ENCODE results near the gene POLD2. TPM values are rescaled to one million over a fixed set of nuclear protein-coding genes. Genes with fewer than 3 reads are reported as not detected.

The POLD2 gene
- total and polyA plus RNA-seq, 2 donors (not counting 3 experiments of a cell fraction or from before 2014, with no cell fraction given) = 96.5 to 122 TPM

DNA sequence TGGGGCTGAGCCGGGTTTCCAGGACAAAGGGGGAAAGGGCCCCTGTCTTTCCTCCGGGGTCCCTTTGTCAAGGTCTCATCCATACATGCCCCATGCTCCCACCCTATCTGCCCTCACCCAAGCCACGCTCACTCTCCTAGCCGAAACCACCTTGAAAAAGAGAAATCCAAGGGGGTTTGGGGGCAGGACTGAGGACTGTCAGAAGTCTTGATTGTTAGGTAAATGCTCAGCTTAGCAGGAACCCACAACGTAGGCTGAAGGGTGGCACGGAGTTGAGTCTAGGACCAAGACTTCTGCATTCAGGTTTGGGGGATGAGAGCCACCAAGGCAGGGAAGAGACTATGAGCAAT lies 57.3 kb downstream of the POLD2 start:
- Histone ChIP-seq H3K36me3 (ENCODE audit: control insufficient read depth in 2 of 2, extremely low read depth in 1 of 2, insufficient read depth in 2 of 2, low read length in 2 of 2) (peaks cover 0 to 2% of the 10 kb centered on the region in 2 experiments), H2AFZ (ENCODE audit: low read depth, low read length) (no peak overlapping the region), H3K79me2 (ENCODE audit: control insufficient read depth, insufficient read depth, low read length) (no peaks in the 10 kb centered on the region), H3K4me1 (ENCODE audit: control insufficient read depth, extremely low read depth, insufficient read depth, low read length) (no peaks in the 10 kb centered on the region), H4K20me1 (replicated peaks; ENCODE audit: control insufficient read depth, extremely low read depth, insufficient read depth, low read length) (no peaks in the 10 kb centered on the region), H3K9ac (replicated peaks; ENCODE audit: extremely low read depth, insufficient read depth, low read length) (no peak overlapping the region), H3K9me1 (replicated peaks; ENCODE audit: control insufficient read depth, extremely low read depth, insufficient read depth, low read length) (no peaks in the 10 kb centered on the region), H3K27me3 (ENCODE audit: control insufficient read depth in 2 of 2, insufficient read depth in 2 of 2, low read length in 2 of 2) (peaks cover 2 to 13% of the 10 kb centered on the region in 2 experiments), H3K27ac (ENCODE audit: insufficient read depth, low read depth, low read length) (no peak overlapping the region), H3K4me3 (replicated peaks in 1 of 3; ENCODE audit: insufficient read depth in 1 of 3, low read depth in 1 of 3, low read length in 3 of 3) (no peak overlapping the region), H3K4me2 (ENCODE audit: insufficient read depth, low read length) (no peak overlapping the region), H3K9me3 (replicated peaks; ENCODE audit: control insufficient read depth, insufficient read depth, low read length) (no peaks in the 10 kb centered on the region)
- CTCF ChIA-PET = interaction anchor here (1.0 to 1.6 kb wide), 4 partner anchors 8 to 46 kb away, joined by 3 read pairs; no protein-coding TSS in a partner anchor
- FAIRE-seq (no peak), DNase-seq (ENCODE audit: low read depth, low spot score) (no peak)
- dilution Hi-C loops (cut with MboI; ENCODE audit: extremely low pct_ligation_motif_present, low sequenced_read_pairs) (no loop called here), intact Hi-C loops (cut with micrococcal nuclease) (no loop called here)
- POLR2A ChIA-PET = no interaction called here
- no TSS peak for BruUV-seq (replicated peaks)
- TF ChIP-seq FOS (IDR thresholded peaks at IDR 0.05; ENCODE audit: borderline replicate concordance, insufficient read depth, low read length) (no peak), MYC (IDR thresholded peaks at IDR 0.05; ENCODE audit: low read depth, low read length) (no peak)
- TF ChIP-seq, protein P1, sequence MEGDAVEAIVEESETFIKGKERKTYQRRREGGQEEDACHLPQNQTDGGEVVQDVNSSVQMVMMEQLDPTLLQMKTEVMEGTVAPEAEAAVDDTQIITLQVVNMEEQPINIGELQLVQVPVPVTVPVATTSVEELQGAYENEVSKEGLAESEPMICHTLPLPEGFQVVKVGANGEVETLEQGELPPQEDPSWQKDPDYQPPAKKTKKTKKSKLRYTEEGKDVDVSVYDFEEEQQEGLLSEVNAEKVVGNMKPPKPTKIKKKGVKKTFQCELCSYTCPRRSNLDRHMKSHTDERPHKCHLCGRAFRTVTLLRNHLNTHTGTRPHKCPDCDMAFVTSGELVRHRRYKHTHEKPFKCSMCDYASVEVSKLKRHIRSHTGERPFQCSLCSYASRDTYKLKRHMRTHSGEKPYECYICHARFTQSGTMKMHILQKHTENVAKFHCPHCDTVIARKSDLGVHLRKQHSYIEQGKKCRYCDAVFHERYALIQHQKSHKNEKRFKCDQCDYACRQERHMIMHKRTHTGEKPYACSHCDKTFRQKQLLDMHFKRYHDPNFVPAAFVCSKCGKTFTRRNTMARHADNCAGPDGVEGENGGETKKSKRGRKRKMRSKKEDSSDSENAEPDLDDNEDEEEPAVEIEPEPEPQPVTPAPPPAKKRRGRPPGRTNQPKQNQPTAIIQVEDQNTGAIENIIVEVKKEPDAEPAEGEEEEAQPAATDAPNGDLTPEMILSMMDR (IDR thresholded peaks at IDR 0.05; ENCODE audit: extremely low read depth in 1 of 2, insufficient read depth in 1 of 2, low read depth in 1 of 2, low read length in 2 of 2) = no peak

DNA sequence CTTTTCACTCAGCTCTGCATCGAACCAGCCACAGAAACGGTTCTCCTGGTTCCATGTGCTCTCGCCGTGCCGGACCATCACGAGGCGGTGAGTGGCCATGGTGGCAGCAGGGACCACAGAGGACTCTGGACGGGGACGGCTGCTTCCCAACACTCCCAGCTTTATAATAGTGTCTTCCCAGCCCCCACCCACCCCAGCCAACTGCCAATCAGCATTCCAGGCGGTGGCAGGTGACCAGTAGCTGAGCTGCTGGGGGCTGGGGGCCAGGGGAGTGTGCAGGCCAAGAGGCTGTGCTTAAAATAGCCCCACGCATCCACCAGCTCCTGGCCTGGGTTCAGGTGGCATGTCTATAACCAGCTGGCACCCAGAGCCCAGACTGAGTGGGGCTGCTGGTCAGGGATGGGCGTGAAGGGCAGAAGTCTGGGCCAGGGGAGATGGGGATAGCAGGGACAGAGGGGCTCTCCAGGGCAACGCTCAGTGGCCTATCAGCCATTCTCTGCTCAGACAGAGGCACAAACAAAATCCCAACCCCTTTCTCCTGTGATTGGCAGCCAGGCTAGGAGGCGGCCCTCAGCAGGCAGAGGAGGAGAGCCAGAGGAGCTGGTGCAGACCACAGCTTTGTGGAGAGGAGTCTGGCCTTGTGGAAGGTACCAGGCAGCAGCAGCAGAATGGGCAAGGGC lies 57.8 kb downstream of the POLD2 start, which contains the start of gene PGAM2:
Gene PGAM2 (minus strand): TSS at position 137 of the 680 bp plus-strand sequence. CDS start 38 bp downstream, at position 99.
- Histone ChIP-seq H3K27ac (ENCODE audit: insufficient read depth, low read depth, low read length) (no peak within 1 kb of the TSS), H4K20me1 (replicated peaks; ENCODE audit: control insufficient read depth, extremely low read depth, insufficient read depth, low read length) (no peaks in the 10 kb centered on the region)
- dilution Hi-C loops (cut with MboI; ENCODE audit: extremely low pct_ligation_motif_present, low sequenced_read_pairs) = no loop called here

More for the DNA sequence above, 57.8 kb downstream of the POLD2 start, which contains the start of gene PGAM2:
- FAIRE-seq (peak; percentile 24), DNase-seq (ENCODE audit: low read depth, low spot score) (no peak)
- peaks cover 0 to 8% of the 10 kb centered on the region in 2 experiments for H3K36me3 ChIP-seq (ENCODE audit: control insufficient read depth in 2 of 2, extremely low read depth in 1 of 2, insufficient read depth in 2 of 2, low read length in 2 of 2)
- no peaks in the 10 kb centered on the region for H3K4me1 ChIP-seq (ENCODE audit: control insufficient read depth, extremely low read depth, insufficient read depth, low read length)
- H3K4me3 ChIP-seq (replicated peaks in 1 of 3; ENCODE audit: insufficient read depth in 1 of 3, low read depth in 1 of 3, low read length in 3 of 3) = no peak within 1 kb of the TSS
- H3K4me2 ChIP-seq (ENCODE audit: insufficient read depth, low read length) = no peak within 1 kb of the TSS
- peaks cover 2 to 13% of the 10 kb centered on the region in 2 experiments for H3K27me3 ChIP-seq (ENCODE audit: control insufficient read depth in 2 of 2, insufficient read depth in 2 of 2, low read length in 2 of 2)
- intact Hi-C loops (cut with micrococcal nuclease) = no loop called here
- H2AFZ ChIP-seq (ENCODE audit: low read depth, low read length) = no peak within 1 kb of the TSS
- H3K9me3 ChIP-seq (replicated peaks; ENCODE audit: control insufficient read depth, insufficient read depth, low read length) = no peaks in the 10 kb centered on the region
- no TSS peak for BruUV-seq (replicated peaks)
- no peak within 1 kb of the TSS for H3K9ac ChIP-seq (replicated peaks; ENCODE audit: extremely low read depth, insufficient read depth, low read length)
- no peaks in the 10 kb centered on the region for H3K79me2 ChIP-seq (ENCODE audit: control insufficient read depth, insufficient read depth, low read length)
- ChIA-PET POLR2A (no interaction called here), CTCF (interaction anchor here (1.0 to 1.6 kb wide), 4 partner anchors 8 to 46 kb away, joined by 3 read pairs; no protein-coding TSS in a partner anchor)
- no peaks in the 10 kb centered on the region for H3K9me1 ChIP-seq (replicated peaks; ENCODE audit: control insufficient read depth, extremely low read depth, insufficient read depth, low read length)
- TF ChIP-seq POLR2A (IDR thresholded peaks at IDR 0.05; ENCODE audit: low read depth, low read length) (no peak), GATA2 (IDR thresholded peaks at IDR 0.05; ENCODE audit: insufficient read depth, insufficient read length, low read depth, low read length) (no peak)
